IPS DF 4.7 (cell line): ENCODE data around the gene ATF7.

ENCODE experiments used
- DNase-seq: peaks from one replicate; pipeline ENCODE4 v3.0.0-alpha.2; 2013; ENCODE audit warnings: low spot score; ENCODE audit errors: extremely low read depth

Gene ATF7

GRCh38 chr12:53532021-53532420, 94.2 kb downstream of the ATF7 start:
- DNase-seq: no peak

GRCh38 chr12:53530920-53531319, 95.3 kb downstream of the ATF7 start:
- no peak for DNase-seq

- no peak for DNase-seq
These were observed 96.1 kb downstream of the ATF7 start for GRCh38 chr12:53530061-53530460.

GRCh38 chr12:53524476-53524875, 101.7 kb downstream of the ATF7 start:
- no peak for DNase-seq

- no peak for DNase-seq
These were observed 103.1 kb downstream of the ATF7 start for GRCh38 chr12:53523131-53523530.

GRCh38 chr12:53518381-53518780, 107.8 kb downstream of the ATF7 start:
- DNase-seq: no peak

GRCh38 chr12:53516758-53517455, 109.3 kb downstream of the ATF7 start:
- DNase-seq: no peak

GRCh38 chr12:53515291-53515680, 110.9 kb downstream of the ATF7 start:
- no peak for DNase-seq

- no peak for DNase-seq
These were observed 111.4 kb downstream of the ATF7 start for GRCh38 chr12:53514628-53515290.

GRCh38 chr12:53513712-53514410, 112.3 kb downstream of the ATF7 start:
- DNase-seq: no peak

GRCh38 chr12:53510181-53510812, 115.9 kb downstream of the ATF7 start:
- DNase-seq: no peak

- no peak for DNase-seq
These were observed 117.5 kb downstream of the ATF7 start for GRCh38 chr12:53508534-53509170.

- DNase-seq: no peak
These were observed 118.6 kb downstream of the ATF7 start for GRCh38 chr12:53507603-53507885.

GRCh38 chr12:53506881-53507602, 119.1 kb downstream of the ATF7 start, which contains the start of gene NPFF:
NPFF (minus strand) TSS chr12:53507484; CDS start chr12:53507474, 10 bp downstream.
- no peak for DNase-seq

- no peak for DNase-seq
These were observed 119.8 kb downstream of the ATF7 start for GRCh38 chr12:53506450-53506785.

GRCh38 chr12:53505555-53506449, 120.4 kb downstream of the ATF7 start:
- DNase-seq: no peak

GRCh38 chr12:53505086-53505485, 121.1 kb downstream of the ATF7 start:
- DNase-seq: no peak

GRCh38 chr12:53504004-53504920, 121.9 kb downstream of the ATF7 start:
- no peak for DNase-seq
